HG02763 (cell line): Measurements from ENCODE around the gene EEF1A2.

Experiments used
- ATAC-seq: cut with Tn5 transposase; IDR thresholded peaks from one replicate; pipeline ENCODE4 v1.9.1; 2021; ENCODE audit warnings: mild to moderate bottlenecking, moderate library complexity; ENCODE audit not compliant: unreplicated experiment

Gene EEF1A2

GRCh38 chr20:63456429-63457284, 42.2 kb downstream of the EEF1A2 start:
- no peak for ATAC-seq

DNA sequence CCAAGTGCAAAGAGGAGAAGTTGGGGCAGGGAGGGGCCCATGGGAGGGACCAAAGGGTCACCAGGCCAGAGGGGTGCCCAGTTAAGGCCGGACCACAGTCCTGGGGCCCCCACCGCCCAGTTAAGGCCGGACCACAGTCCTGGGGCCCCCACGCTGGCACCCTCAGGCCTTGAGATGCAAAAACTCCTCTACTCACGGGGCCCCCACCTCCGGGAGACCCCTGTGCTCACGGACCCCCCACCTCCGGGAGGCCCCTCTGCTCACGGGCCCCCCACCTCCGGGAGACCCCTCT, 43.4 kb downstream of the EEF1A2 start:
- no peak for ATAC-seq

- no peak for ATAC-seq
Measured at GRCh38 chr20:63454731-63455567, 43.9 kb downstream of the EEF1A2 start.

- no peak for ATAC-seq
Measured at GRCh38 chr20:63452821-63453523, 45.9 kb downstream of the EEF1A2 start.

DNA sequence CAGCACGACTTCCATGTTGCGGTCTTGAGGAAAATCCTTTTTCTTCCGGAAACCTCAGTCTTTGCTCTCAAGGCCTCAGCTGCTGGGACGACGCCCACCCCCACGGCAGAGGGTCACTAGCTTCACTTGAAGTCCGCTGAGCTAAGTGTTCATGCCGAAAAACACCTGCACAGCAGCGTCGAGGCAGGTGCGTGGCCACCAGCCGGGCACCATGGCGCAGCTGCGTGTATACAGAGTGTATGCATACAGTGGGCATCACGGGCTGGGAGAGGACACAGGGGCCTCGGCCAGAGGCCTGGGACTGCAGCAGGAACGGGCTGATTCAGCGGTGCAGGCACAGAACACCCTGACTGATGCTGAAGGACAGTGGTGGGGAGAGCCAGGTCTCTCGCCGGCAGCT, 46.5 kb downstream of the EEF1A2 start:
- ATAC-seq = no peak

- ATAC-seq = no peak
Measured at GRCh38 chr20:63451821-63452220, 47.1 kb downstream of the EEF1A2 start.

DNA sequence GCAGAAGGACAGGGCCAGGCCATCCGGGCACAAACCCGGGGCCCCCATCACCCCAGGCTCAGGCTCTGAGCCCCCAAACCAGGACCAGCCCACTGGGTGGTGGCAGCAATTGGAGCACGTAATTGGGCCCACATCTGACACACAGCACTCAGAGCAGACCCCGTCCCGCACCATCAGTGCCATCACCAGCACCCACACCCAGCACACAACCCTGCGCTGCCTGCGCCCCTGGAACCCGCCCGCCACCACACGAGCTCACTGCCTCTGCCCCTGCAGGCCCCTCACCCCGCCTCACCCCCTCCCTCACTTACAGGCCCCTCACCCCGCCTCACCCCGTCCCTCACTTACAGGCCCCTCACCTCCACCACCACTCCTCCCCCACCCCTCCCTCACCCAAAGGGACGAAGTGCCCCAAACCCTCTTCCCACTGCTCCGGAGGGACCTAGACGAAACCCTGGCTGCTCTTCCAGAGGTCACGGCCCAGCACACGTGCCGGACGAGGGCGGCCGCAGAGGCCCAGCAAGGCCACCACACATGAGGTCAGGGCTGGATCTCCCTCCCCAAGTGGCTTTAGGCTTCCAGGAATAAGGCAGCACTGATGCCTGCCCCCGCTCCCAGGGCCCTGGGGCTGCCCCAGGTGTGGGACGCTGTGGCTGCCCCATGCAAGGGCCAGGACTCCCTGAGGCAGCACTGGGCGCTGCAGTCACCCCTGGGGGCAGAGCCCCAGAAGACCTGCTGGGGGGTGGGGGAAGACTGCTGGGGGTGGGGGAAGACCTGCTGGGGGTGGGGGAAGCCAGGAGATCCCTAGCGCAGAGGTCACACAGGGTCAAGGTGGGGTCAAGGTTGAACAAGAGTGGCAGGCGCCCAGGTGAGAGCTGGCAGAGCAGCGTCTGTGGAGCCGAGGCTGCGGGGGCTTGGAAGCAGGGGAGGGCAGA, 48.8 kb downstream of the EEF1A2 start:
- no peak for ATAC-seq

DNA sequence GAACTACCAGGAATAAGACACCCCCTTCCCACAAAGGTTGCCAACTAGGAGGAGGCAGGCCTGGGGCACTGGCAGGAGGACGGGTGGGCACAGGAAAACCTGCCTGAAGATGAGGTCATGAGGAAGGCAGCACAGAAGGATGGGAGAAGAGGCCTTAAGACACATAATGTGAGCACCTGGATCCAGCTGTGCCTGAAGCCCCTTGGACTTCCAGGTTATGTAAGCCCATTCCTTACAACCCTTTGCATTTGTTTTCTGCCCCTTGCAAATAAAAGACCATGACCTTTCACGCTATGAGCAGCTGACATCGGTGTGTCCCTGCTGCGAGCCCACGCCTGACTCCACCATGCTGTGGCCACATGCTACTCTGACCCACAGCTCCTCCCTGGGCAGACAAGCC, 49.9 kb downstream of the EEF1A2 start:
- no peak for ATAC-seq

GRCh38 chr20:63448031-63448430, 50.9 kb downstream of the EEF1A2 start:
- no peak for ATAC-seq

DNA sequence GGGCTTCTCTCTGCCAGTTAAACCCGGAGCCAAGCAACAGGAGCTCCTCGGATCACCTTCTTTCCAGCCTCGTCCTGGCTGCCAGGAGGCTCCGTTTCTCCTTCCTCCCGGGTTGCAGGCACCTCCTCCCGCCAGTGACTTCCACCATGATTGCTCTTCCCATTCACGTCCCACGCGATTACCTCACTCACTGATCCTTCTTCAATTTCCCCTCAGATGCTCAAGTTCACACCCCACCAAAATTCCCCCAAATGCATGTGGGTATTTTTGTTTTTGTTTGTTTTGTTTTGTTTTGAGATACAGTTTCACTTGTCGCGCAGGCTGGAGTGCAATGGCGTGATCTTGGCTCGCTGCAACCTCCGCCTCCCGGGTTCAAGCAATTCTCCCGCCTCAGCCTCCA, 51.6 kb downstream of the EEF1A2 start:
- ATAC-seq = no peak

GRCh38 chr20:63446216-63447024, 52.5 kb downstream of the EEF1A2 start:
- ATAC-seq = no peak

DNA sequence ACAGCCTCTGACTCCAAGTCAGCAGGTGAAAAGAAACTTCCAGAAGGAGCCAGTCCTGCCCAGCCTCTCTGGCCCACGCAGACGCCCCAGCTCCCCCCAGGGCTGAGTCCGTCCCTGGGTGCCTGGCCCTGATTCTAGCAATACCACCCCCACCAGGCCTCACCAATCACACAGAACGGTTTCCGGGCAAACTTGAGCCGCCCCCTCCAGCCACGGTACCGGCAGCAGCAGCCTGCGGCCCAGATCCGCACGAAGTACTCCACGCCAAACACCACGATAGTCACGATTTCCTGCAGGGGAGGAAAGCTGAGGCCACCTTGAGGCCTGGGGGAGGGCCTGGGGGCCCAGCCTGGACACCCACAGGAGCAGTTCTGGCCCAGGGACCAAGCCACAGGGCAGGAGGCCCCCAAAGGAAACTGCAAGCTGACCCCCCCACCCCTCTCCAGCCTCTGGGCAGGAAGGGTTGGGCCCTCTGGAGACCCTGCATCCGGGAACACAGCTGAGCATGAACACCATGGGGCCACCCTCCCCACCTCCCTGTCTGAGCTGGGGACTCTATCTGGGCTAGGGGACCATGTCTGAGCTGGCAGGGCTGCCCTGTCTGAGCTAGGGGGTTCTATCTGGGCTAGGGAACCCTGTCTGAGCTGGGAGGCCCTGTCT, 53.7 kb downstream of the EEF1A2 start:
- no peak for ATAC-seq

- ATAC-seq = no peak
Measured at GRCh38 chr20:63444548-63444947, 54.3 kb downstream of the EEF1A2 start.

DNA sequence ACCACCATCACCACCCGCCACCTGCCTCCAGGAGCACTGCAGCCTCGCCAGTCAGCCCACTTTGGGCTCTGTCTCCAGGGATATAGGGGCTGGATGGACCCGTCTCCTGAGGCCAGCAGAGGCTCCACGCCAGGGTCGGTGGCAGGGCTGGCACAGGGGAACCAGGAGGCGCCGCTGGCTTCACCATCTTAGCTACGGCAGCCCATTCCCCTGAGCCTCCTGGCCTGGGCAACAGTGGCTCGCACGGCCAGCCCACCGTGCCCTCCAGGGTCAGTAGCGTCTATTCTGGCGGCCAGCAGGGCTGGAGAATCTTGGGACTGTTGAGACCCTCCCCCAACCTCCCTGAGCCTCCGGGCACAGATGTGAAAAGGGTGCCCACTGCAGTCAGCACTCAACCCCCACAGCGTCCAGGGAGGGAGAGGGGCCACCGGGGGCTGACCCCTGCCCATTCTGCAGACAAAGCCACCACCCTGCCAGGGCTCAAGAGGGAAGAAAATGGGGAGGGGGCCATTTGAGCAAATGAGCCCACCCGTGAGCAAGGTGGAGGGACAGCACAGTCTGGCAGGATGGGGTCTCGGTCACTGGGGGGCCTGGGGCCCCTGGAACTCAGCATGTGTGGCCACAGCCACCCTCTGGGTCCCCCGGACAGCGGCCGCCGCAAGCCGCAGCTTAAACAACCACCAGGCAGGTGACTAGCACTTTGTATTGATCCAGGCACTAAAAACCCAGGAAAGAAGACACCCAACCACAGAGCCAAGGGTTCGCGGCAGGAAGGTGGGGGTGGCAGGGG, 55.1 kb downstream of the EEF1A2 start:
- no peak for ATAC-seq

- no peak for ATAC-seq
Measured at GRCh38 chr20:63442100-63442493, 56.8 kb downstream of the EEF1A2 start.

DNA sequence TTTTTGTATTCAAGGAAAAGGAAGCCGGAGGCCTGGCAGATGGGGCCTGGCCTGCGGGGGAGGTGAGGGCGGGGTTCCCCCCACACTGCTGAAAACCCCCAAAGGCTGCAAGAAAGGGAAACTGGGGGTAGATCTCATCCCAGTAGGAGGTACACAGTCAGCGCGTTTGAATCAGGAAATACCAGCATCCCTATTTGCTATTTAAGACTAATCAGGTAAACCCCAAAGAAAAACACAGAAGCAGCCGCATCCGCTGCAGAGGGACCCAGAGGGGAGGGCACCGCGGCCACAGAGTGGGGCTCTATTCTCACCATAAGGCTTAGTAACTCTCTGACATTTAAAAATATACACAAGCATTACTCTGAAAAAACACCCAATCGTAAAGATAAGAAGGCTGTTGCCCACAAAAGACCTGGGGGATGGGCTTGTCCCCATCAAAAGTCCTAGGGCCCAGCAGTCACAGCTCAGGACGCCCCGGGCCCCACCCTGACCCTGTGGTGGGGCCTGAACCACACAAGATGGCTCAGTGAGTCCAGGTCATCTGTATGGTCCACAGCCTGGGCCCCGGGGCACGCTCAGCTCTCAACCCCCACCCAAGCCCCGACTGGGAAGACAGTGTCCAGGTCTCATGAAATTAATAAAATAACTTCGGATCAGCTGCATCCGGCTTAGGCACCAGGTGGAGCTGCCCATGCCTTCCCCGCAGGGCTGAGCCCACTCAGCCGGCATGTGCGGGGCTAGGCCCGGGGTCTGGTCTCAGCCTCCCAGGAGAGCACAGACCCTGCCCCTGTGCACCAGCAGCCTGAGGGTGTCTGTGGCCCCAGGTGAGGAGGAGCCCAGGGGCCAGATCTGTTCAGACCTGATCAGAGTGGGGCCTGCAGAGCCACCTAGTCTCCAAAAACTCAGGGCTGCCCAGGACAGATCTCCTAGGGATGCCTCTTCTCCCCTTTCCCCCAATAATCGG, 57.5 kb downstream of the EEF1A2 start:
- no peak for ATAC-seq

GRCh38 chr20:63440366-63440955, 58.4 kb downstream of the EEF1A2 start:
- ATAC-seq = no peak
